Measurements from ENCODE around the gene SNPH.
A peak's percentile ranks its signal among the peaks of the same experiment; 100 is the strongest.

Gene SNPH

GRCh38 chr20:1287787-1288569 is 21.9 kb downstream of the SNPH start:
- no peak for DNase-seq

DNA sequence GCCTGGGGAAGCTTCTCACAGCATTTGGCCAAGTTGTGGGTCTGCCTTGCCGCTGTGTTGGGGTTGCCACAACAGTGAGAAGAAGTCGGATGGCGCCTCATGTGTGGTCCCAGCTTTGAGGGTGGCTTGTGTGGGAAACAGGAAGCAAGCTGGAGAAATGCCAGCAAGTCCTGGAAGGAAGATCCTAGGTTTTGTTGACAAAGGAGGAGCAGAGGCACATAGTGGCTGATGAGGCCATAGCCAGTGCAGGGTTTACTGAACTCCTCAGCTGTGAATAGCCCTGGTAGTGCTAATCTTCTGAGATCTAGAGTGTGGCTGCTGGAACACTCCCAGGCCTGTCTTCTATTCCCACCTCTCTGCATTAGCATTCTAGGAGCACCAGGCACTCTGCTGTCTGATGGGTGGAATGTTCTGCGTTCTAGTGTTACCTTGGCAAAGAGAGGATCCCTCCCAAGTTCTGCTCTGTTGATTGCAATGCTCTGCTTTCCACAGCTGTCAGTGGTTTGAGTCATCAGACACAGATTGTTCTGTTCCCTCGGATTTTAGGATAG is 25.2 kb downstream of the SNPH start:
- no peak for DNase-seq

GRCh38 chr20:1292620-1293019 is 26.5 kb downstream of the SNPH start:
- no peak for DNase-seq

DNA sequence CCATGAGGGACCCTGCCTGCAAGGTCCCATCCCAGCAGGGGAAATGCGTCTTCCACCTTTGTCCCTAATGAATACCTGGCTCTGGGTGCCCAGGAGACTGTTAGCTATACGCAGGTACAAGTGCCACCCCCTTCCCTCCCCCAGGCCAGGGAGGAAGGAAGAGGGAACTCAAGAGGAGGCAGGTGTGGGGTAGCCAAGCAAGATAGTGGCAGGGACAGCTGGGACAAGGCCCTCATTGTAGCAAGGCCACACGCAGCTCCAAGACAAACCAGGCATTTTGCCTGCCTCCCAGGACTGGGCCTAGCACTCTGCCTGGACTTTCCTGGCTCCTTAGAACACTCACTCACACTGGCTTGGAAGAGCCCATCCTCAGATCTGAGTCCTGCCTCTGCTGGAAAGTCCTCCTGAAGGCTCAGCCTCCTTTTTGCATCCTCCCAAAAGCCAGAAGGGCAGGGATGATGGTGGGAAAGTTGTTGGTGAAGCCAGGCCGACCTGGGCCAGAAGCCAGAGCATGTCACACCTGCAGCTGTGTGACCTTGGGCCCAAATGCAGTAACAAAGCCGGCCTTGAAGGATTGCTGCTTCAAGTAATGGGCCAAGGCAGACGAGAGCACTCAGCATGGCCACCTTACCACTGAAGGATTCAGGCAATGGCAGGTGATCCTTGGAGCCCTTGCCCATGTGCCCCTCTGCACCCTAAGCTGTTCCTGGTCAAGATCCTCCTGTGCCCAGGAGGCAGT is 27.7 kb downstream of the SNPH start:
- no peak for DNase-seq

GRCh38 chr20:1294497-1294896 is 28.4 kb downstream of the SNPH start:
- no peak for DNase-seq

DNA sequence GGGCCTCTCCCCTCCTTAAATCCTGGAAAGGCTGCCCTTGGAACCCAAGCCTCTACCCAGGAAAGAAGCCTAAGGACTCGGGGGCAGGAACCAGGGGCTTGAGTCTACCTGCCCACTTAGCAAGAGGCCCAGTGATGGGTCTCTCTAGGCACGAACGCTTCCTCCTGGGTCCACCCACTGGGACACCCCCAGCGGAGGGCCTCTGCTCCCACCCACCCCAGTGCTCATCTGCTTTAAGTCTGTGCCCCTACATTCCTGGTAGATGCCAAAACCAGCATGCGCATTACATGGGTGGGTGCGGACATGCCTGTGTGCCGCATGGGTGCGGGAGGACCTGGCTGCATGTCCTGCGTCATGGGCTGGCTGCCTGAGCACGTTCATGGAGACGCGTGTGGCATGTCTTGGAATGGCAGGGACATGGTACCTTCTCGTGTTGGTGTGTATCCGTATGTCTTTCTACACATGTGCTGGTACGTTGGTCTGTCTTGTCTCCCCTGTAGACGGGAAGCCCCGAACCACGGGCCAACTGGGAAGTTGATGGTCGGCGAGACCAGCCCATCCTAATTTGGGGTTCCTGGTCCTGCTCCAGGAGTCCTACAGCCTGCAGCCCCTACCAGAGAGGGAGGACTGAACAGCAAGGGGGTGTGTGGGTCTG is 29.3 kb downstream of the SNPH start:
- no peak for DNase-seq

DNA sequence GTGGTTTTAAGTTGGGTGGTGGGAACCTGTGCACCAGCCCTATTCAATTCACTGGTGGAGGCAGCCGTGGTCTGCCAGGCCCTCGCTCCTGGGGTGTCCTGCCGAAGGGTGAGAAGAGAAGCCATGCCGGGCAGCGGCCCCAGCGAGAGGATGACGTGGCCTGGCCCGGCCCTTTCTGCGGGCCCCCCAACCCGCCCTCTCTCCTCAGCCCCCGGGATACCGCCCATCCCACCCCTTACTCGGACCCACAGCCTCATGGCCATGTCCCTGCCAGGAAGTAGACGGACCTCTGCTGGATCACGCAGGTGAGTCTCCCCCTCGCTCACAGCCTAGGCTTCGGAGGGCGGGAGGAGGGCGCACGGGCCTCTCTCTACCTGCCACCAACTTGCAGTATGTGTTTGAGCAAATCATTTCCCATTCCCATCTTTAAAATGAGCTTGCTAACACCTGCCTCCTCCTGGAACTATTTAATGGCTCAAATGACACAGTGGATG is 30.1 kb downstream of the SNPH start:
- no peak for DNase-seq

DNA sequence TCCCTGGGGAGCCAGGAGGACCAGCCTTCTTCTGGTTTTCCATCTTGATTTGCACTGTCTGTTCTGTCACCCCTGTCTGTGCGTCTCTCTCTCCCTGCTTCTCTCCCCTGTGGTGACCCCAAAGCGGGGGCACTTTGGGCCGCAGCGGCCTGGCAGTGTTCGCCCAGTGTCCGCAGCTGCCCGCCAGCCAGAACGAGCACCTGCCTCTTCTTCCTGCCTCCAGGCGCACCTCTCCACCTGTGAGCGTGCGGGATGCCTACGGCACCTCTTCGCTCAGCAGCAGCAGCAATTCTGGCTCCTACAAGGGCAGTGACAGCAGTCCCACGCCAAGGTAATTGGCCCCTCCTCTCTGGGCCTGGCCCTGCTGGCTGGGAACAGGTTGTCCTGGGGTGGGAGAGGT is 30.8 kb downstream of the SNPH start:
- no peak for DNase-seq

- DNase-seq = no peak
Observed at GRCh38 chr20:1297486-1297885, 31.4 kb downstream of the SNPH start.

DNA sequence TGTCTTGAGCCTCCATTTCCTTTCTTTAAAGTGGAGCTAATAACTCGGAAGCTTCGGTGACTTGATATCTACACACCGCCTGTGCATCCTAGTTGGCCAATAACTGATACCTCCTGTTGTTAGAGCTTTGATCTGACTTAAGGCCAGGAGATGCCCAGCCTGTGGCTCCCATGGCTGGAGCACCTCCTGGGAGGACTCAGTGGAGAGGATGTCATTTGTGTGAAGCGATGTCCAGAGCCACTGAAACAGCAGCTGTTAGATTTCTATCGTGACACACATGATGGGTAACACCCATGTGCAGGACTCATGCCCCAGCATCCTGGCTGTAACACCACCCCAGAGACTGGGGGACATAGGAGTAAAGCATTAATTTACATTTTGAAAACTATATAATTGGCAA is 32.1 kb downstream of the SNPH start:
- DNase-seq = no peak

DNA sequence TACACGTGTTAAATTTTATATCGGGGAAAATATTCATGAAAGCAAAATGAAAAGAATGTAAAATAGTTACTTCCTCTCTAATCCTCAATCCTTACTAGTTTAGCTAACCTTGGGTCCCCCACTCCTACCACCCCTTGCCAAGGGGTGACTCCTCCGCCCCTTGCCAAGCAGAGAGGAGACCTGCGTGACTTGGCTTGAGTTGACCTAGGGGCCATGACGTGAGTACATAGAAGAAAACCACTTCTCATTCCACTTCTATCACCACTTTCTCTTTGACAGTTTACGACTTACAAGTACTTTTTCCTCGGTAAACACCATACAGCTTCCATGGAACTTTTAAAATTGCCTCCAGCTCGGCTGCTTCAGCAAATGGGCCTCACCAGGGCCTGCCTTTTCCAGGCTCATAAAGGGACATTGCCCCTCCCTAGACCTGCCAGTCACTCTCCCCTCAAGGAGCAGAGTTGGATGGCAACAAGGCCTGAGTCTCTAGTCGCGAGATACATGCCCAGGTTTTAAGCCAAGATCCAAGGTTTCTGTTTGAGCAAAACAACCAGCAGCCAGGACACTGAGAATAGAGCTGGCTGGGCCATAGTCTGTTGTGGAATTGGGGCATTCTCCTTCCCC is 32.9 kb downstream of the SNPH start:
- DNase-seq = no peak

DNA sequence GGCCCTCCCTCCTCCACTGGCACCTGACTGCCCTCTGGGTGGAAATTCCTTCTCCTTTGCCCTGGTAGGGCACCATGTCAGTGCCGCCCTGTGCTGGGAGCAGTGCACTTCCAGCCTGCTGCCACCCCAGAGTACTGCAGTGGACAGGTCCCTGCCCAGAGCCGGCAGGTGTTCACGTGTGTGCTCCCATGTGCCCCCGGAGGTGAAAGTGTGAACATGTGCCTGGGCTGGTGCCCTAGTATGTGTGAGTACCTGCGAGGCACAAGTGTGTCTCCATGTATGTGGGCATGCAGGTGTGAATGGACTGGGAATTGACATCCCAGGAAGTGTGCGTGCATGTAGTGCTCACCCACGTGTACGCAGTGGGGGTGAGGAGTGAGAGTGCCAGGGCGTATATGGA is 33.4 kb downstream of the SNPH start:
- DNase-seq = peak; percentile 36

DNA sequence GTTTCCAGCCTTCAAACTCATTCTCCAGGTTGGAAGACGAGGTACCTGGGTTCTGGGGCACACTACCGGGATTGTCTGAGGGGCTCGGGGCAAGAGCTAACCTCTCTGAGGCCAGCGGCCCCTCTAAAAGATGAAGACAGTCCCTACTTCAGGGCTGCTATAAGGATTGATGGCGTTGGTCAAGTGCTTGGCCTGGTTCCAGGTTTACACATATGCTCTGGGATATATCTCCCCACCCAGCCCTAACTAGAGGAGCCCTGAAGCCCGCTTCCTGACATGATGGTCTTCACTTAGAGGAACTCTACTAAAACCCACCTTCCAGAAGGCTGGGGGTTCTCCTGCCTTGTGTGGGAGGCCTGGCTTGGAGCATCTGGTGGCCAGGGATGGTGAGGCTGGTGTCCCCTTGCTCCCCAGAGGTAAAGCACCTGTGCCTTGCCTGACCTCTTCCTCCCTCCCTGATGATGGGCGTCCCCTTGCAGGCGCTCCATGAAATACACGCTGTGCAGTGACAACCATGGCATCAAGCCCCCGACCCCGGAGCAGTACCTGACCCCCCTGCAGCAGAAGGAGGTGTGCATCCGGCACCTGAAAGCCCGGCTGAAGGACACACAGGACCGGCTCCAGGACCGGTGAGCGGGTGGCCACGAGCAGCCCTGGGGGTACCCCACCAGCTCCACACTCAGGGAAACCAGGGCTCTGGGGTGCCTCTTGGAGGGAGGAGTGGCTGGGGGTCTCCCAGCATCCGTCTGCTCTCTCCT is 34.2 kb downstream of the SNPH start:
- peak; percentile 10 for DNase-seq

DNA sequence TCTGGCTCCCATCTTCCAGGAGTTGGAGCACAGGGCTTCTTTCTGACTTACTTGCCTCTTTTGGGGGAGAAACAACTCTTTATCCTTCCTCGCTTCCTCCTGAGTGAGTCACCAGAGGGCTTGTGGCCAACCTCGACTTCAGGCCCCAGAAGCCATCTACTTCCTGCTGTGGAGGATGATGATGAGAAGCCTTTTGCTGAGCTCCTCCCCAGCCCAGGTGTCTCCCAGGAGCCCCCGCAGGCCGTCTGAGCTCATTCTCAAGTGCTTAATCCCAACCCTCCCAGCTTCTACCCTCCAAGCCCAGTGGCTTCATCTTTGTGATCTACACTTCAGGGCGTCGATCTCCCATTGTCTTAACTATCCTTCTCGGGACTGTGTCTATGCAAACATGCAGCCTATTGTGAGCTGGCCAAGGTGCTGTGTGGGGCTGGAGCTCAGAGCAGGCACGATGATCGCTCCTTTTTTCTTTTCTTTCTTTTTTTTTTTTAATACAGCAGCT is 35.0 kb downstream of the SNPH start:
- peak; percentile 11 for DNase-seq

- peak; percentile 61 for DNase-seq
Observed at GRCh38 chr20:1302685-1303541, 36.8 kb downstream of the SNPH start.

GRCh38 chr20:1304710-1305515 is 38.8 kb downstream of the SNPH start:
- peak; percentile 61 for DNase-seq

DNA sequence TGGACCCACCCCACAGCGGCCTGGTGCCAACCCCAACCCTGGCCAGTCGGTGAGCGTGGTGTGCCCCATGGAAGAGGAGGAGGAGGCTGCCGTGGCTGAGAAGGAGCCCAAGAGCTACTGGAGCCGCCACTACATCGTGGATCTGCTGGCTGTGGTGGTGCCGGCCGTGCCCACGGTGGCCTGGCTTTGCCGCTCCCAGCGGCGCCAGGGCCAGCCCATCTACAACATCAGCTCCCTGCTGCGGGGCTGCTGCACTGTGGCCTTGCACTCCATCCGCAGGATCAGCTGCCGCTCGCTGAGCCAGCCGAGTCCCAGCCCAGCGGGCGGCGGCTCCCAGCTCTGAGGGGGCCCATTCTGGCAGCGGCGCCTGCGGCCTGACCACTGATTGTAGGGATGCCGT is 39.6 kb downstream of the SNPH start:
- DNase-seq = no peak

DNA sequence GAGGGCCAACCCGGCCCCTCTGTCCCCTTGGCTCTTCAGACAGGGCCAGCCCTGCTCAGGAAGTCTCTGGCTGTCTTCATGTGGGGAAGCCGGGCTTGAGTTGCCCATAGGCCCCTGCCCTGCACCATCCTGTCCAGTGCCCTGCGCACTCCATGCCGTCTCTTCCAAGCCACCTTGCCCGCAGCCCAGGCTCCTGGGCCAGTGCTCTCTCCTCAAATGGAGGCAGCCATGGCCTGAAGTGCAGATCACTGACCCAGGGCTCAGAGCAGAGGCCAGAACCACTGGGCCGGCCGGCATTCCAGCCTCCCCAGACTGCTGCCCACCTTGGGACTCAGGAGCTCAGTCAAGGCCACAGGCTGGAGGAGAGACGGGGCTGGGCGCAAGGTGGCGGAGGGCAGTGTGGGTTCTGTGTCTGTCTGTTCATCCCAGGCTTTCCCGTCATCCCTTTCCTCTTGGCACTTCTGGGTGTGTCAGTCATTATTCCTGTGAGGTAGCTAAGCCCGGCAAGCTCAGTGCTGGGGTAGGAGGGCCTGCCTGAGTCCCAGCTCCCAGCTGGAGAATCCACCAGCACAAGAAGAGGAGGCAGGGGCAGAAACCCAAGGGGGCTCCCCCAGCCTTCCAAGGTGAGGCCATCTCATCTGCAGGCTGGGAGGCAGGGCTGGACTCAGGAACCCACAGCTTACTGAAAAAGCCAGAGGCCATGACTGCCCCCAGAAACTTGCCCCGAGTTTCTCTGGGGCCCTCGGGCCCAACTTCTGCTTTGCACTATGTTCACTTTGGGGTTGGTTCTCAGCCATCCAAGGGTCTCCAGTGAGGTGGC is 40.4 kb downstream of the SNPH start:
- no peak for DNase-seq

DNA sequence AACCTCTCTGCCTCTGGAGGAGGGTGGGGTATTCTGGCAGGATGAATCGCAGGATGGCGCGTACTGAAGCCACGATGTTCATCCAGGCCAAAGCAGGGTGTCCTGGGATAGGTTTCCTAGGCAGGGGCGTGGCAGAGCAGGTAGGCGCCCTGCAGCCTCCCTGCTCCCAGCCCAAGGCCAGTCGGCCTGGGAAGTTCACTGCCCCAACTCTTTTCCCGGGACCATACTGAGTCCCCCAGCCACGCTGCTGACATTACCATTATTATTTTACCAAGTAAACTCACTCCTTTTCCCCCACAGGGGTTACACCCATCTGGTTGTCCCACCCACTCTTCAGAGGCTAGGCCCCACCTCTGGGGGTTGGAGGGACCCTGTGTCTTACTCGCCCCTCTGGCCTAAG is 41.1 kb downstream of the SNPH start:
- no peak for DNase-seq
